T-helper 17 cell (primary cell): ENCODE measurements around the gene PLCB1. TPM values are rescaled to one million over a fixed set of nuclear protein-coding genes. Genes with fewer than 3 reads are reported as not detected.
"Not testable (repeated sequence)": the region's sequence is repeated elsewhere in the genome, so short reads cannot be mapped to it uniquely, and the experiment has no call there.

Source experiments
- ATAC-seq: fragments of 150-1000 bp; cut with Tn5 transposase; 2 replicates; pipeline ENCODE4 v1.10.0; 2021; ENCODE audit warnings: mild to moderate bottlenecking, moderate library complexity
- DNase-seq, 3 donors: peaks; one replicate each; pipeline versions ENCODE4 v3.0.0 to v3.0.0-alpha.2; 2020 to 2021
- H3K9me3 ChIP-seq: one replicate; pipeline ENCODE4 v1.7.0; 2013; ENCODE audit warnings: low read length, mild to moderate bottlenecking; ENCODE audit not compliant: control insufficient read depth, poor library complexity, severe bottlenecking
- H3K27ac Mint-ChIP-seq: one replicate; pipeline ENCODE4 v1.8.0; 2022; ENCODE audit warnings: mild to moderate bottlenecking, moderate library complexity, mixed read lengths
- H3K27me3 Mint-ChIP-seq: one replicate; pipeline ENCODE4 v1.8.0; 2022; ENCODE audit warnings: mixed read lengths
- H3K36me3 Mint-ChIP-seq: one replicate; pipeline ENCODE4 v1.8.0; 2022; ENCODE audit warnings: low read depth, mixed read lengths
- H3K4me1 Mint-ChIP-seq: one replicate; pipeline ENCODE4 v1.8.0; 2022; ENCODE audit warnings: mild to moderate bottlenecking, mixed read lengths
- H3K4me3 Mint-ChIP-seq: one replicate; pipeline ENCODE4 v1.8.0; 2022; ENCODE audit warnings: mild to moderate bottlenecking, moderate library complexity, mixed read lengths
- total RNA-seq, 4 donors: library from RNA in 2 of 4; stranded (reverse) in 2 of 4; gene quantifications; one replicate each; pipeline ENCODE4 v1.2.3 and lab custom pipeline; 2022 to 2026

Gene PLCB1
- total RNA-seq, 2 donors from 2014 or later, result 19.1 to 23.1 TPM

GRCh38 chr20:8342391-8342790, 210.3 kb downstream of the PLCB1 start:
- H3K4me3 Mint-ChIP-seq, result no peak overlapping the region
- no peak overlapping the region for H3K27ac Mint-ChIP-seq
- ATAC-seq (no peak), DNase-seq (no peak)
- peaks cover 2% of the 10 kb centered on the region for H3K4me1 Mint-ChIP-seq
- no peaks in the 10 kb centered on the region for H3K27me3 Mint-ChIP-seq
- peaks cover 3% of the 10 kb centered on the region for H3K36me3 Mint-ChIP-seq
- H3K9me3 ChIP-seq, result no peaks in the 10 kb centered on the region

GRCh38 chr20:8344106-8344505, 212.0 kb downstream of the PLCB1 start:
- Mint-ChIP-seq H3K4me3 (no peak overlapping the region), H3K4me1 (peaks cover 4% of the 10 kb centered on the region), H3K36me3 (peaks cover 3% of the 10 kb centered on the region), H3K27ac (no peak overlapping the region), H3K27me3 (no peaks in the 10 kb centered on the region)
- H3K9me3 ChIP-seq, result no peaks in the 10 kb centered on the region
- ATAC-seq (no peak), DNase-seq (no peak)

GRCh38 chr20:8344631-8345030, 212.6 kb downstream of the PLCB1 start:
- Mint-ChIP-seq H3K4me3 (no peak overlapping the region), H3K4me1 (peaks cover 4% of the 10 kb centered on the region), H3K36me3 (peaks cover 3% of the 10 kb centered on the region), H3K27me3 (no peaks in the 10 kb centered on the region), H3K27ac (no peak overlapping the region)
- DNase-seq, result no peak
- no peak for ATAC-seq
- H3K9me3 ChIP-seq, result no peaks in the 10 kb centered on the region

- DNase-seq (no peak), ATAC-seq (no peak)
- H3K27ac Mint-ChIP-seq, result no peak overlapping the region
- H3K4me1 Mint-ChIP-seq, result peaks cover 4% of the 10 kb centered on the region
- H3K36me3 Mint-ChIP-seq, result no peaks in the 10 kb centered on the region
- H3K27me3 Mint-ChIP-seq, result no peaks in the 10 kb centered on the region
- H3K9me3 ChIP-seq, result no peaks in the 10 kb centered on the region
- no peak overlapping the region for H3K4me3 Mint-ChIP-seq
Observed at GRCh38 chr20:8346700-8347270, 214.7 kb downstream of the PLCB1 start.

- not testable (repeated sequence) for H3K4me1 Mint-ChIP-seq, H3K27me3 Mint-ChIP-seq, H3K4me3 Mint-ChIP-seq, ATAC-seq, DNase-seq, H3K9me3 ChIP-seq, H3K27ac Mint-ChIP-seq, H3K36me3 Mint-ChIP-seq
Observed at GRCh38 chr20:8350225-8350624, 218.2 kb downstream of the PLCB1 start.

GRCh38 chr20:8352486-8352885, 220.4 kb downstream of the PLCB1 start:
- no peak overlapping the region for H3K4me3 Mint-ChIP-seq
- peaks cover 6% of the 10 kb centered on the region for H3K4me1 Mint-ChIP-seq
- no peaks in the 10 kb centered on the region for H3K9me3 ChIP-seq
- DNase-seq (no peak), ATAC-seq (no peak)
- no peaks in the 10 kb centered on the region for H3K27me3 Mint-ChIP-seq
- no peaks in the 10 kb centered on the region for H3K36me3 Mint-ChIP-seq
- no peak overlapping the region for H3K27ac Mint-ChIP-seq

GRCh38 chr20:8353512-8353911, 221.4 kb downstream of the PLCB1 start:
- H3K9me3 ChIP-seq, result no peaks in the 10 kb centered on the region
- Mint-ChIP-seq H3K36me3 (no peaks in the 10 kb centered on the region), H3K27me3 (no peaks in the 10 kb centered on the region), H3K27ac (no peak overlapping the region), H3K4me1 (peaks cover 6% of the 10 kb centered on the region), H3K4me3 (no peak overlapping the region)
- no peak for ATAC-seq
- no peak for DNase-seq

GRCh38 chr20:8355453-8355852, 223.4 kb downstream of the PLCB1 start:
- no peaks in the 10 kb centered on the region for H3K36me3 Mint-ChIP-seq
- H3K4me3 Mint-ChIP-seq, result no peak overlapping the region
- H3K4me1 Mint-ChIP-seq, result peaks cover 4% of the 10 kb centered on the region
- H3K27me3 Mint-ChIP-seq, result no peaks in the 10 kb centered on the region
- H3K9me3 ChIP-seq, result no peaks in the 10 kb centered on the region
- ATAC-seq (no peak), DNase-seq (no peak)
- H3K27ac Mint-ChIP-seq, result no peak overlapping the region

- Mint-ChIP-seq H3K36me3 (no peaks in the 10 kb centered on the region), H3K4me3 (no peak overlapping the region), H3K27me3 (no peaks in the 10 kb centered on the region), H3K27ac (no peak overlapping the region), H3K4me1 (peaks cover 6% of the 10 kb centered on the region)
- ATAC-seq, result no peak
- DNase-seq, result no peak
- no peaks in the 10 kb centered on the region for H3K9me3 ChIP-seq
Observed at GRCh38 chr20:8356806-8357205, 224.7 kb downstream of the PLCB1 start.

- no peak overlapping the region for H3K4me3 Mint-ChIP-seq
- peak overlapping the region; percentile 43 for H3K27ac Mint-ChIP-seq
- H3K27me3 Mint-ChIP-seq, result no peaks in the 10 kb centered on the region
- no peak for DNase-seq
- peaks cover 5% of the 10 kb centered on the region for H3K4me1 Mint-ChIP-seq
- no peaks in the 10 kb centered on the region for H3K36me3 Mint-ChIP-seq
- no peak for ATAC-seq
- H3K9me3 ChIP-seq, result no peaks in the 10 kb centered on the region
Observed at GRCh38 chr20:8357703-8358102, 225.6 kb downstream of the PLCB1 start.

GRCh38 chr20:8360035-8360434, 228.0 kb downstream of the PLCB1 start:
- H3K9me3 ChIP-seq, result no peaks in the 10 kb centered on the region
- no peaks in the 10 kb centered on the region for H3K27me3 Mint-ChIP-seq
- DNase-seq, result no peak
- H3K4me1 Mint-ChIP-seq, result peaks cover 3% of the 10 kb centered on the region
- no peaks in the 10 kb centered on the region for H3K36me3 Mint-ChIP-seq
- H3K27ac Mint-ChIP-seq, result no peak overlapping the region
- no peak overlapping the region for H3K4me3 Mint-ChIP-seq
- ATAC-seq, result no peak

- H3K36me3 Mint-ChIP-seq, result no peaks in the 10 kb centered on the region
- no peak overlapping the region for H3K27ac Mint-ChIP-seq
- ATAC-seq (no peak), DNase-seq (no peak)
- no peaks in the 10 kb centered on the region for H3K27me3 Mint-ChIP-seq
- H3K4me3 Mint-ChIP-seq, result no peak overlapping the region
- peaks cover 3% of the 10 kb centered on the region for H3K4me1 Mint-ChIP-seq
- no peaks in the 10 kb centered on the region for H3K9me3 ChIP-seq
Observed at GRCh38 chr20:8361006-8361652, 229.1 kb downstream of the PLCB1 start.

- no peak overlapping the region for H3K4me3 Mint-ChIP-seq
- no peak for ATAC-seq
- no peaks in the 10 kb centered on the region for H3K27me3 Mint-ChIP-seq
- DNase-seq, result no peak
- no peak overlapping the region for H3K27ac Mint-ChIP-seq
- peaks cover 3% of the 10 kb centered on the region for H3K4me1 Mint-ChIP-seq
- H3K9me3 ChIP-seq, result no peaks in the 10 kb centered on the region
- no peaks in the 10 kb centered on the region for H3K36me3 Mint-ChIP-seq
Observed at GRCh38 chr20:8361779-8362178, 229.7 kb downstream of the PLCB1 start.

- H3K27ac Mint-ChIP-seq, result no peak overlapping the region
- H3K4me1 Mint-ChIP-seq, result peaks cover 3% of the 10 kb centered on the region
- H3K36me3 Mint-ChIP-seq, result no peaks in the 10 kb centered on the region
- DNase-seq (no peak), ATAC-seq (no peak)
- H3K4me3 Mint-ChIP-seq, result no peak overlapping the region
- no peaks in the 10 kb centered on the region for H3K9me3 ChIP-seq
- H3K27me3 Mint-ChIP-seq, result no peaks in the 10 kb centered on the region
Observed at GRCh38 chr20:8362457-8362856, 230.4 kb downstream of the PLCB1 start.
